GM20000 (cell line): ENCODE results near the gene RPS6KA2.

Source experiments
- DNase-seq: peaks from one replicate; pipeline ENCODE4 v3.0.0; 2012; ENCODE audit warnings: low spot score
- CTCF ChIP-seq: IDR thresholded peaks from 2 replicates; pipeline ENCODE4 v1.5.1; 2012; ENCODE audit warnings: mild to moderate bottlenecking, control low read depth; ENCODE audit errors: extremely low read depth, missing control alignments

The RPS6KA2 gene

GRCh38 chr6:166444446-166444845 is 182.6 kb downstream of the RPS6KA2 start:
- TF ChIP-seq CTCF: no peak
- DNase-seq: no peak

- no peak for DNase-seq
- TF ChIP-seq CTCF: no peak
Measured at GRCh38 chr6:166443166-166443565, 183.9 kb downstream of the RPS6KA2 start.

- DNase-seq: no peak
- TF ChIP-seq CTCF: no peak
Measured at GRCh38 chr6:166442131-166442685, 184.8 kb downstream of the RPS6KA2 start.

DNA sequence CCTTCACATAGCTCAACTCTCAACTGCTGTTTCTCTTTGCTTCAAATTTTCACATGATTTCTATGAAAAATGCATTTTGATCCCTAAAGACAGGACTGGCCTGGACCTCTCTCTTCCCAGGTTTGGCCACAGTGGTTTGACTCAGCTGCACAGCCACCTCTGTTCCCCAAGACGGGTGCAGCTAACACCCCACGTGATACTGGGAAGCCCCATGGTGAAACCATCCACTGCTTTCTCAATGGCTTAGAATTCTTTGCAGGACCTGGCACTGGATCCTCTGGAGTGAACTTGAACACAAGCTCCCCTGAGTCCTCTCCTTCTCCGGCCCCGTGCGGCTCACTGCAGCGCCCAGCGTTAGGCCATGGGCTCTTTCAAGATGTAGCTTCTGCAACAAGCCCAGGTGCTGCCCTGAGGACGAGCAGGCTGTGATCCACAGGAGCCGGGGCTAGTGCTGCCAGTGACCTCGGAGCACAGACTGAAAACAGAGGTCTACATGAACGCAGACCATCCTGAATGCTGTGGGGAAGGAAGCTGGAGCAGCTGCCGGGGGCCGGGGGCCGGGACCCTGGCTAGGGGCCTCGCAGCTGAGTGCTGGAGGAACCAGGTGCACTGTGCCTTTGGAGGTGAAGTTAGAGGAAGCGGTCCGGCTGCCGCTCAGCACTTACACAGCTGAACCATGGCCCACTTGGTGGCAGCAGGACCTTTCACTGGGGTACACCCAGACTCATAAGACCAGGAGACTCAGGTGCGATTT is 185.5 kb downstream of the RPS6KA2 start:
- DNase-seq: no peak
- no peak for TF ChIP-seq CTCF

DNA sequence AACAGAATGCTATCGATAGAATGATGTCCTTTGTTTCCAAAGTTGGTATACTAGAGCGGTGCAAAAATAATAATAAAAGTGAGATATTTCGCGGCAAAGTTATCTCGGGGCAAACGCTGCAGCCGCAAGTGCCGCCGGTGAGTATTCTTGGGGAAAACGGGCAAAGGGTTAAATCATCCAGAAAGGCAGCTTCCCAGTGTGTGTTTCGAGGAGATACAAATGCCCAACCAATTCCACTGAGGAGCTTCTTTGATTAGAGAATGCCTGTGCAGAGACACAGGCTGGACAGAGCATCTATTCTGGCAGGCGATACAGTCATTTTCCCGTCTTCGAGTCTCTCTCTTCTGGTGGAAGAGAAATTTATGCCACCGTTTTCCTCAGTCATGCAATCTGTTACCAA is 186.3 kb downstream of the RPS6KA2 start:
- TF ChIP-seq CTCF: no peak
- no peak for DNase-seq

DNA sequence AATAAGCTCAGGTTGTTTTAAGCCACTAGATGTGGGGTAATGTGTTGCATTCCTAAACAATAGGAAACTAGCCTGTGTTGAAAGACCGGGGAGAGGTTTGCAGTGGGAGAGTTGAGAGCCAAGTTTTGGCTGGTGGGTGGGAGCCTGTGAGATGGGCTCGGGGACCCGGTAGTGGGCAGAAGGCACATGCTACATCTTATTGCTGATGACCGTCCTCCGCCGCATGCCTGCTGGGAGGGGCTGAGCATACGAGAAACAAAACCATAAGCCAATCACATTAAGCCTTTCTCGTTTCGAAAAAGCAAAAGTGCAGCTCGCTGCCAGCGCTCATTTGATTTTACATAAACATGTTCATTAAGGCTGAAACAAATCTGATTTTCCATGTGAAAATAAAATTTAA is 186.9 kb downstream of the RPS6KA2 start:
- TF ChIP-seq CTCF: no peak
- no peak for DNase-seq

GRCh38 chr6:166439366-166440091 is 187.5 kb downstream of the RPS6KA2 start:
- no peak for DNase-seq

More at GRCh38 chr6:166439366-166440091, 187.5 kb downstream of the RPS6KA2 start:
- TF ChIP-seq CTCF: no peak
